Muscle of arm (tissue), 14 donors: ENCODE results near the gene RAD51. TPM values are rescaled to one million over a fixed set of nuclear protein-coding genes. Genes with fewer than 3 reads are reported as not detected.
A peak's percentile ranks its signal among the peaks of the same experiment; 100 is the strongest.
"Not testable (repeated sequence)": the region's sequence is repeated elsewhere in the genome, so short reads cannot be mapped to it uniquely, and the experiment has no call there.

Source experiments
- DNase-seq: peaks from one replicate; pipeline ENCODE4 v3.0.0-alpha.2; 2013
- long read RNA-seq, 11 donors: transcript quantifications; one replicate each; lab custom pipeline, GENCODE V29; 2026
- polyA plus RNA-seq, 12 donors: library from polyadenylated mRNA; unstranded; fragments of 120-200 nt; gene quantifications; one replicate each; pipeline ENCODE4 v1.2.1, GENCODE V29; 2013; ENCODE audit not compliant: insufficient read length in 12 of 12

RAD51 gene
- polyA plus RNA-seq, result 10 to 100 TPM in 5 of 12 donors, 1 to 10 TPM in 6, not detected in 1; 5.3 to 12.9 (median 9.0) TPM
- long read RNA-seq, donor 1, partial matches to known transcripts, result 7 of 11 reads
- long read RNA-seq, donor 1, other reads (novel, unspliced or antisense), result 0 of 11 reads
- long read RNA-seq, donor 2, transcript RAD51-201 (10 exons, 2,449 nt), result major isoform, 5 of 5 reads
- long read RNA-seq, donor 2, partial matches to known transcripts, result 0 of 5 reads
- long read RNA-seq, donor 2, other reads (novel, unspliced or antisense), result 0 of 5 reads
- long read RNA-seq, donor 3, partial matches to known transcripts, result 0 of 3 reads
- long read RNA-seq, donor 3, other reads (novel, unspliced or antisense), result 0 of 3 reads
- long read RNA-seq, donor 4, partial matches to known transcripts, result 0 of 3 reads
- long read RNA-seq, donor 4, other reads (novel, unspliced or antisense), result 0 of 3 reads
- long read RNA-seq, donor 5, partial matches to known transcripts, result 0 of 12 reads
- long read RNA-seq, donor 5, other reads (novel, unspliced or antisense), result 7 of 12 reads
- long read RNA-seq, donor 6, partial matches to known transcripts, result 0 of 1 reads
- long read RNA-seq, donor 6, other reads (novel, unspliced or antisense), result 0 of 1 reads
- long read RNA-seq, donor 7, result 0 reads
- long read RNA-seq, donor 8, transcript RAD51-201 (10 exons, 2,449 nt), result major isoform, 6 of 6 reads
- long read RNA-seq, donor 8, partial matches to known transcripts, result 0 of 6 reads
- long read RNA-seq, donor 8, other reads (novel, unspliced or antisense), result 0 of 6 reads
- long read RNA-seq, donor 9, partial matches to known transcripts, result 0 of 3 reads
- long read RNA-seq, donor 9, other reads (novel, unspliced or antisense), result 0 of 3 reads
- long read RNA-seq, donor 10, transcript RAD51-201 (10 exons, 2,449 nt), result major isoform, 5 of 6 reads
- long read RNA-seq, donor 10, partial matches to known transcripts, result 0 of 6 reads
- long read RNA-seq, donor 10, other reads (novel, unspliced or antisense), result 0 of 6 reads
- long read RNA-seq, donor 11, partial matches to known transcripts, result 0 of 3 reads
- long read RNA-seq, donor 11, other reads (novel, unspliced or antisense), result 0 of 3 reads

DNA sequence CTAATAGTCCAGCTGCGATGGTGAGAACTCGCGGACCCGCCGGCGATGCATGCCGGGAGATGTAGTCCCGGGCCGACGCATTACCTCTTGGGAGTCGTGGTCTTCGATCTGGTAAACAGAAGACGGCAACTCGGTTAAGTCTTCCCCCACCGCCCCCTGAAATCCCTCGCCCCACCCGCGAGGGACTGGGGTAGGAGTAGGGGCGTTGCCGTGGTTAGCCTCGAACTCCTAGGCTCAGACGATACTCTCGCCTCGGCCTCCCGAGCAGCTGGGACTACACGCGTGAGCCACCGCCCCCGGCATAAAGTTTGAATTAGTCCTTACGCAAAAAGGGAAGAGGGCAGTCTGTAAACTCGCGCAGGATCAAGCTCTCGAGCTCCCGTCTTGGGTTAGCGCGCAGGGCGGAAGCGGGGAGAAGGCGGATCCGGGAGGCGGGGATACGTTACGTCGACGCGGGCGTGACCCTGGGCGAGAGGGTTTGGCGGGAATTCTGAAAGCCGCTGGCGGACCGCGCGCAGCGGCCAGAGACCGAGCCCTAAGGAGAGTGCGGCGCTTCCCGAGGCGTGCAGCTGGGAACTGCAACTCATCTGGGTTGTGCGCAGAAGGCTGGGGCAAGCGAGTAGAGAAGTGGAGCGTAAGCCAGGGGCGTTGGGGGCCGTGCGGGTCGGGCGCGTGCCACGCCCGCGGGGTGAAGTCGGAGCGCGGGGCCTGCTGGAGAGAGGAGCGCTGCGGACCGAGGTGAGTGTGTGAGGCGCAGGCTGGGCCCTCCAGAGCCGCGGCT lies at the start of gene RAD51:
Gene RAD51, plus strand, starts transcription at position 487 of the 781 bp plus-strand sequence. CDS start 3,585 bp downstream, outside the sequence.
- peak; percentile 97 for DNase-seq

DNA sequence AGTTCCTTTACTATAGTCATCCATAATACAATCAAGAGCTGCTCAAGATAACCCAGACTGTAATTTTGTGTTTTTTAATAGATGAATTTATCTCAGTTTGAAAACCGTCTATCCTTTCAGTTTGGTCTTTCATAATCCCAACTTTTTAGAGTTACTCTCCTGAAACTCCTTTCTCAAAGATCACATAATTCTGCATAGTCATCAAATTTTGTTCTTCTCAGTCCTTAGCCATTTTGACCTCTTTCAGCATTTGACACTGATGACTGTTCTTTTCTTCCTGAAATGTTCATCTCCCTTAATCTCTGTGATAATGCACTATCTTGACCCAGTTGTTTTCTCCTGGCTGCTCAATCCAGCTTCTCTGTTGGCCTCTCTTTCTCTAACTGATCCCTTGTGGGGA lies 47.5 kb upstream of the RAD51 start:
- no peak for DNase-seq

DNA sequence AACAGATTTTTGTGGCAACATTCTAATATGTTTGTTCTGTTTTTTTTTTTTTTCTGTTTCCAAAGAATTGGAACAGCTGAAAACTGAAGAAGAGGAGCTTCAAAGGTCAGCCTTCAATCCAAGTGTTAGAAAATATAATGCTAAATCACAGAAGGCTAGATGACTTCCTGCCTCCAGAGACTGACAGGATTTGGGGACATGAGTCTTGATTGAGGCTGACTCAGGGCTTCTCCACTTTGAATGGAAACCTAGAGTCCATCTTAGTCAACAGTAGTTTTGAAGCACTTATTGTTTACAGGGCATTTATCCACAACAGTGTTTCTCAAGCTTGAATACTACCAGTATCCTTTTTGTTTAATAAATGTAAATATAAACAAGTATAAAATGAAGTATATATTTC lies 44.5 kb upstream of the RAD51 start:
- DNase-seq, result no peak

DNA sequence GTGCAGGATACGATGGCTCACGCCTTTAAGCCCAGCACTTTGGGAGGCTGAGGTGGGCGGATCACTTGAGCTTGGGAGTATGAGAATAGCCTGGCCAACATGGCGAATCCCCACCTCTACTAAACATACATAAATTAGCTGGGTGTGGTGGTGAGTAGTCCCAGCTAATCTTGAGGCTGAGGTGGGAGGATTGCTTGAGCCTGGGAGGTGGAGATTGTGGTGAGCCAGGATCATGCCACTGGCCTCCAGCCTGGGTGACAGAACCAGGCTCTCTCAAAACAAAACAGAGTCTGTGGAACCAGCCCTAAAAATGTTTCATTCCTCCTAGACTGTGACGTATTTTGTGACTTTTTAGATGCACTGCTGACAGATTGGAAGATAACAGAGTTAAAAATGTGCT lies 34.3 kb upstream of the RAD51 start:
- no peak for DNase-seq

DNA sequence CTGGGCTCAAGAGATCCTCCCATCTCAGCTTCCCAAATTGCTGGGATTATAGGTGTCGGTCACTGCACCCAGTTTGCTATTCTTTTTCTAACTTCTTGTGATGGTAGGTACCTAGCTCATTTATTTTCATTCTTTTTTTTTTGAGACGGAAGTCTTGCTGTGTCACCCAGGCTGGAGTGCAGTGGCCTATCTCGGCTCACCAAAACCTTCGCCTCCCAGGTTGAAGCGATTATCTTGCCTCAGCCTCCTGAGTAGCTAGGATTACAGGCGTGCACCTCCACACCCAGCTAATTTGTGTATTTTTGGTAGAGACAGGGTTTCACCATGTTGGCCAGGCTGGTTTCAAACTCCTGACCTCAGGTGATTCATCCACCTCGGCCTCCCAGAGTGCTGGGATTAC lies 30.1 kb upstream of the RAD51 start:
- DNase-seq, result no peak

DNA sequence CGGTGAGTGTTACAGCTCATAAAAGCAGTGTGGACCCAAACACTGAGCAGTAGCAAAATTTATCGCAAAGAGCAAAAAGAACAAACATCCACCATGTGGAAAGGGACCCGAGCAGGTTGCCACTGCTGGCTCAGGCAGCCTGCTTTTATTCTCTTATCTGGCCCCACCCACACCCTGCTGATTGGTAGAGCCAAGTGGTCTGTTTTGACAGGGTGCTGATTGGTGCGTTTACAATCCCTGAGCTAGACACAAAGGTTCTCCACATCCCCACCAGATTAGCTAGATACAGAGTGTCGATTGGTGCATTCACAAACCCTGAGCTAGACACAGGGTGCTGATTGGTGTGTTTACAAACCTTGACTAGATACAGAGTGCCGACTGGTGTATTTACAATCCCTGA lies 18.7 kb upstream of the RAD51 start:
- not testable (repeated sequence) for DNase-seq

DNA sequence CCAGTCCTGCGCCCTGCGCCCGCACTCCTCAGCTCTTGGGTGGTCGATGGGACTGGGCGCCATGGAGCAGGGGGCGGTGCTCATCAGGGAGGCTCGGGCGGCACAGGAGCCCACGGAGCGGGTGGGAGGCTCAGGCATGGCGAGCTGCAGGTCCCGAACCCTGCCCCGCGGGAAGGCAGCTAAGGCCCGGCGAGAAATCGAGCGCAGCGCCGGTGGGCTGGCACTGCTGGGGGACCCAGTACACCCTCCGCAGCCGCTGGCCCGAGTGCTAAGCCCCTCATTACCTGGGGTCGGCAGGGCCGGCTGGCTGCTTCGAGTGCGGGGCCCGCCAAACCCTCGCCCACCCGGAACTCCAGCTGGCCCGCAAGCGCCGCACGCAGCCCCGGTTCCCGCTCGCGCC lies 18.1 kb upstream of the RAD51 start:
- DNase-seq, result not testable (repeated sequence)

DNA sequence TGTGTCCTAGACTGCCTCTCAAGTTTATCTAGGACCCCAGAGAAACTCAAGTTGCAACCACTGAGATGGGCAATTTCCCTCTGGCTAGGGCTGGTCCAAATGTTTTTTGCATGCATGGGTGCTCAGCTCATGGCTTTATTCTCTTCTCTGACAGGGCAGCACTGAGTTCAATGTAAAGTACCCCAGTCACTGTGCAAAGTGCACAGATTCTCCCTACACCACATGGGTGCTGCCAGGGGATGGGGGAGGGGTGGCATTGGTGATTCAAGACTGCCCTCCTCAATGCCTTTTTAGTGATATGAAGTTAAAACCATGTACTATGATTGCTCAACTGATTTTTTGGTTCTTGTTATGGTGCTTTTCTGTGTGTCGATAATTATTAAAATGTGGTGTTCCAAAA lies 14.8 kb upstream of the RAD51 start:
- DNase-seq, result no peak

DNA sequence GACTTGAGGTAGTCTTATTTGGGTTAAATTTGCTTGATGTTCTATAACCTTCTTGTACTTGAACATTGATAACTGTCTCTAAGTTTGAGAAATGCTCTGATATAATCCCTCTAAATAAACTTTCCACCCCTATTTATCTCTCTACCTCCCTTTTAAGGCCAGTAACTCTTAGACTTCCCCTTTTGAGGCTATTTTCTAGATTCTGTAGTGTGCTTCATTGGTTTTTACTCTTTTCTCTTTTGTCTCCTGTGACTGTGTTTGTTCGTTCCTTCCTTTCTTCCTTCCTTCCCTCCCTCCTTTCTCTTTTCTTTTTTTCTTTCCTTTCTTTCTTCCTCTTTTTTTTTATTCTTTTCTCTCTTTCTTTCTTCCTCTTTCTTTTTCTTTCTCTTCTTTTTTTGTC lies 14.0 kb upstream of the RAD51 start:
- not testable (repeated sequence) for DNase-seq

DNA sequence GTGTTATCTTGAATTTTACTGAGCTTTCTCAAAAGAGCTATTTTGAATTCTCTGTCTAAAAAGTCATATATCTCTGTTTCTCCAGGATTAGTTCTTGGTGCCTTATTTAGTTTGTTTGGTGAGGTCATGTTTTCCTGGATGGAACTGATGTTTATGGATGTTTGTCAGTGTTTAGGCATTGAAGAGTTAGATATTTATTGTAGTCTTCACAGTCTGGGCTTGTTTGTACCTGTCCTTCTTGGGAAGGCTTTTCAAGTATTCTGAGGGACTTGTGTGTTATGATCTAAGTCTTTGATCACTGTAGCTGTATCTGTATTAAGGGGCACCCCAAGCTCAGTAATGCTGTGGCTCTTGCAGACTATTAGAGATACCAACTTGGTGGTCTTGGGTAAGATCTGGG lies 10.6 kb upstream of the RAD51 start:
- no peak for DNase-seq

DNA sequence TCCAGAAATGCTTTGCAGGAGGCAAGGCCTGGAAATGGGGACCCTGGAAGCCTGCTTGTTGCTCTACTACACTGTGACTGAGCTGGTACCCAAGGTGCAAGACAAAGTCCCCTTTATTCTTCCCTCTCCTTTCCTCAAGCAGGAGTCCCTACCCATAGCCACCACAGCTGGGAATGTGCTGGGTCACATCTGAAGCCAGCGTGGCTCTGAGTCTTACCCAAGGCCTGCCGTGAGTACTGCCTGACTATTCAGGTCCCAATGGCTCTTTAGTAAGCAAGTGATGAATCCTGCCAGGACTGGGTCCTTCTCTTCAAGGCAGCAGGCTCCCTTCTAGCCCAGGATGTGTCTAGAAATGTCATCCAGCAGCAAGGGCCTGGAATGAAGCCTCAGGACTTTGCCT lies 9.6 kb upstream of the RAD51 start:
- no peak for DNase-seq

DNA sequence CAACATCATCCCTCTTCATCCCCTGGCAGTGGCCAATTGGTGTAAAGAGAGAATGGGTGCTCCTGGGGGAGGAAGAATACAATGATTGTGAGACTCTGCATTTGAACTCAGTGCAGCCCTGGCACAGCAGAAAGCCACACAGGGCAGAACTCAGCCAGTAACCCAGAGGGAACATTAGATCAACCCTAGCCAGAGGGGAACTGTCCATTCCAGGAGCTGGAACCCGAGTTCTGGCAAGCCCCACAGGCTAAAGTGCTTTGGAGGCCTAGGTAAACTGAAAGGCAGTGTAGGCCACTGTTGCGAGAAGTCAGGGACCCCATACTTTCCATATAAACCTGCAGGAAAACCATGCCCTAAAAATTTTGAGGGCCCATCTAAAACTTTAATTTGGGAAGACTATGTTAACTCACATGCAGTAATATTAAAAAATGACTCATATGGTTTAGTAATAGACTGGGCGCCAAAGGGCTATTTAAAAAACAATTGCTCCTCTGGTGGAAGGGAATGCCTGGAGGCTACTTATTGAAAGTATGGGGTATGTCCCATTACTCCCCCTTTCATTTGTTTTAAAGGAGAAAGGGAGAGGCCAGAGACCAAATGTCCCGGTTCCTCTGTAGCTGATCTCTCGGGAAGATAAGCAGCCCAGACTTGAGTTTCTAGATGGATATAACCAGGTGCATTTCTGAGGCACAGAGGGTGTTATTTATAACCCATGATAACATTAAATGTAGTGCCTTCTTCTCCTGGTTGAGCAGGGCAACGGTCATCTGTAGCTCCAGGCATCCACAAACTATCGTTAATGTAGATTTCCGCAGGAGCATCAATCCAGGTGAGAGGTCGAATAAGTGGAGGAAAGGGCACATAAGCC lies 5.8 kb upstream of the RAD51 start:
- DNase-seq, result no peak

DNA sequence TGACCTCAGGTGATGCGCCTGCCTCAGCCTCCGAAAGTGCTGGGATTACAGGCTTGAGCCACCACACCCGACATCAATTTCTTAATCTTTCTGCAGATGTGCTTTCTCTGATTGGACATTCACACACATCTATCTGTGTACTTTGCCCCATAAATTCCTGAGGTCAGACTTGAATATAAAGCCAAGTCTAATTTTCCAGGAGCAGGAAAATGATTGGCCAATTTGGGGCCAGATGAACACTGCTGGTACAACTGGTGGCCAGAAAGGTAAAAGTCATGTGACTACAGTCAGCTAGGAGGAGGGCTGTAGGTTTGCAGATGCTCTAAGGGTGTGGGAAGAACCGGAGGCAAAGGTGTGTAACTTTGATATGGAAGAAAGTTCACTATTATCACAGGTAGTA lies 3.2 kb upstream of the RAD51 start:
- no peak for DNase-seq

DNA sequence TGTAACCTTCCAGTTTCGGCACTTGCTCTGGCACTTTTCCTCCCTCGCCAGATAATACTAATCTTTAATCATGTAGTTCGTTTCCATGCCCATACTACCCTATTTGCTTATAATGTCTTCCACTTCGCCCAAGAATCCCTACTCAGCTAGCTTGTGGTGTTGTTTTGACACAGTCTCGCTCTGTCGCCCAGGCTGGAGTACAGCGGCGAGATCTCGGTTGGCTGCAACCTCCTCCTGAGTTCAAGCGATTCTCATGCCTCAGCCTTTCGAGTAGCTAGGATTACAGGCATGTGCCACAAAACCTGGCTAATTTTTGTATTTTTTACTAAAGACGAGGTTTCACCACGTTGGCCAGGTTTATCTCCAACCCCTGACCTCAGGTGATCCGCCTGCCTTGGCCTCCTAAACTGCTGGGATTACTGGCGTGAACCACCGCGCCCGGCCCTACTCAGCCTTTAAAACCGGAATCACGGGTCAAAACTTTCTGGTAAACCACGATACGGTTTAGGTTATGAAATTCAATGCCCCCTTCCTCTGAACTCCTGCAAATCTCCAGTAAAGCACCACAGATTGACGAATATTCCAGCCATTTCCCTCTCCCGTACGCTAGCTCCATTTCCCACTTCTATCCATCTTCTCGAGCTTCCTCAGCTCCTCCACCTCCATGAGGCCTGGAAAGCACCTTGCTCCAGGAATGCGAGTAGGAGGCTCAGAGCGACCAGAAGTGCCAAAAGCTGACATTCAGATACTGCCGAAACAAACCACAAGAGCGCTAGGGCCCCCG lies 878 bp upstream of the RAD51 start:
- DNase-seq, result no peak

DNA sequence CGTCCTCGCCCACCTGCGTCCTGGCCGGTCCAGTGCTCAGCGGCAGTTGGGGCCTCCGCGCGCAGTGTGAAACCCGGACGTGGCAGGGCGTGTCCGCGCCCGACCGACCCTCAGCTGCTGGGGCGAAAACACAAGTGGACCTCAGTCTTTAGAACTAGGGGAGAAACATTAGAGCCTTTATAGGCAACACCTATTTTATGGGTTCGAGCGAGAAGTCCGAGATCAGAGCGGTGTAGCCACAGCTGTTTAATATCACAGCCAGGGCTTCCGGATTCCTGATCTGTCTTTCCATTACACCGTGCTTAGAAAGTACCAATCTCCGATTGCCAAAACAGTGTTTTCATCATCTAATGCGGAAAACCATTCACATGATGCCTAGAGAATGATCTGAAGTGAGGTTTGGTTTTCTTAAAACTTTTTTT lies 506 bp downstream of the RAD51 start:
- DNase-seq, result peak; percentile 25

DNA sequence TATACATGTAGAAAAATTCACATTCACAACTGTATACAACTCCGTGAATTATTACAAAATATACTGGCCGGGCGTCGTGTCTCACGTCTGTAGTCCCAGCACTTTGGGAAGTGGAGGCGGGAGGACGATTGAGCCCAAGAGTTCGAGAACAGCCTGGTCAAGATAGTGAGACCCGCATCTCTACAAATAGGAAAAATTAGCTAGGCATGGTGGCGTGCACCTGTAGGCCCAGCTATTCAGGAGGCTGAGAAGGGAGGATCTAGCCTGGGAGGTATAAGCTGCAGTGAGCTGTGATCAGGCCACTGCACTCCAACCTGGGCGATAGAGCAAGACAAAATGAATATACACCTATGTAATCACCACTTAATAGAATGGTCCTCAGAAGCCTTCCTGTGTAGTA lies 1.3 kb downstream of the RAD51 start:
- no peak for DNase-seq

DNA sequence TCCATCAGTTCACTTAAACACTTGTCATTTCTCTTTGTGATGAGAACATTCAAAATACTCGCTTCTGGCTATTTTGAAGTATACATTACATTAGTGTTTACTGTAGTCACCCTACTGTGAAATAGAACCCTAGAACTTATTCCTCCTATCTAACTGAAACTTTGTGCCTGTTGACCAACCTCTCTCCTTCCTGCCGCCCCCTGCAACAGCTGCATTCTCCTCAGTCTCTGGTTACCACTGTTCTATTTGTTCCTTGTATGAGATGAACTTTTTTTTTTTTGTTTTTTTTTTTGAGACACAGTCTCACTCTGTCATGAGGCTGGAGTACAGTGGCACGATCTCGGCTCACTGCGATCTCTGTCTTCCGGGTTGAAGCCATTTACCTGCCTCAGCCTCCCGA lies 2.9 kb downstream of the RAD51 start:
- no peak for DNase-seq

DNA sequence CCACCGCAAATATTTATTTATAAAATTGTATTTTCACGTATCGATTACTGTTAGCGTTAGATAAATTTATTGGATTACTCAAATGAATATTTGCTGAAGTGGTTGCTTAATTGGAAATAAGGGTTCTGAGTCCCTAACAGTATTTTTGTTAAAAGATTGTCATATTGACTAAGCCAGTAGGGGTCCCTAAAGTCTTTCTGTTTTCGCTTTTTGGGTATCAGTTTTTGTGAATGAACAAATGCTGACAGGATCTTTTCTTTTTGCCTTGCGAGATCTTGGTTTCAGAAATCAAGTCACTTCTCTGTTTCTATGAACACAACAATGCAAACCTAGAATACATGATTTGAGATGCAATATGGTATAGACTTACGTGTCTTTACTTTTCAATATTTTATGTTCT lies 7.1 kb downstream of the RAD51 start:
- DNase-seq, result no peak

DNA sequence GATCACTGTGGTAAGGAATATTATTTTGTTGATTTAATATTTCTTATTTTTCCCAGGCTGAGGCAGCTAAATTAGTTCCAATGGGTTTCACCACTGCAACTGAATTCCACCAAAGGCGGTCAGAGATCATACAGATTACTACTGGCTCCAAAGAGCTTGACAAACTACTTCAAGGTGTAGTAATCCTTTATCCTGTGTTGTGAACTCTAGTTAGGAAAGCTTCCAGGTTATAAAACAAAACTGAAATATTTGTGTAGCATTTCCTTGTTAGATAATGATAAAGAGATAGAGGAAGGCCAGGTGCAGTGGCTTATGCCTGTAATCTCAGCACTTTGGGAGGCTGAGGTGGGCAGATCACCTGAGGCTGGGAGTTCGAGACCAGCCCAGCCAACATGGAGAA lies 11.1 kb downstream of the RAD51 start:
- no peak for DNase-seq

DNA sequence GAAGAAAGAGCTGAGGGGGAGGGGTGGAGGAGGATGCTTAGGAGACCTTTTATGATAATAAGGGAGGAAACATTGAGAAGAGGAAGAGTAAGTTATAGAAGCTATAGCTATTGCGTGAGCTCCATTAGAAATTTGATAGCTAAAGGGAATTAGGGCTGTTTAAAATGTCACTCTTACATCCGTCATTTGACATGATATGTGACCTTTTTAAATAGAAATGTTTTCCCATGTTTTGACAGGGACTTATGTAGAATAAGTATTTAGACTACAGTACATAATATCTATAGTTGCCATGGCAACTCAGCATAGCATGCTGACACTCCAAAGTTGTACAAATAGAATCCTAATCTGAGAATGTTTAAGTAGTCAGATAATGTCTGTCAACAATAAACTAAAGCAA lies 19.2 kb downstream of the RAD51 start:
- DNase-seq, result no peak
